Measurements from ENCODE around the gene TMEM232.
"Not testable (repeated sequence)": the region's sequence is repeated elsewhere in the genome, so short reads cannot be mapped to it uniquely, and the experiment has no call there.

The TMEM232 gene

DNA sequence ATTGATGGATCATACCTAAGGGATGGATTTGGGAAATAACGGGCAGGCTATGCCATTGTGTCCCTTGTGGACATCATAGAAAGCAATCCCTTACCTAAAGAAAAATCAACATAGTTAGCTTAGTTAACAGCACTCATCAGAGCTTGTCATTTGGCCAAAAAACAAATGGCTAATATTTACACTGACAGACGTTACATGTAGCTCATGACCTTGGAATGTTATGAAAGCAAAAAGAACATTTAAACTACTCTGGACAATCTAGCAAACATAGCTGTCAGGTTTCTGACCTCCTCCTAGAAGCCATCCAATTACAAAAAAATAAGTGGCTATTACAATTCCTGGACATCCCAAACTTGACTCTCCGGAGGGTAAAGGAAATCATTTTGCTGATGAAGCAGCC is 23.8 kb downstream of the TMEM232 start:
- H2AFZ ChIP-seq: no peak overlapping the region

DNA sequence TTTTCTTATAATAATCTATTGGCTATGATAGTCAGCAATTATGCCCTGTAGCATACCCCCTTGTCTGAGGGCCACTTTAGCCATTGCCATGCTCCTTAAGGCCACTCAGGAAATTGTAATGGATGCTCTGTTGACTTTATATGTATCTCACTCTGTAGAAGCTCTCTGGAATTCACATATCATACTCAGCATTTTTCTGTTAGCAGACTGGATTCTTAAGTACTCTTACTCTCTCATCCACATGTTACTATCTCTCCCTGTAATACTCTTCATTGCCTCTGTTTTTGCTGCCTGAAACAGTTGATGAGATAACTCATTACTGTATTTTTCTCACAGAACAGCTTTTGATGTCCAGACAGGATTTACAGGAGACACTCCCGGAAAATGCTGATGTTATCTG is 24.2 kb downstream of the TMEM232 start:
- no peak overlapping the region for H3K27ac ChIP-seq
- TF ChIP-seq, protein P1, sequence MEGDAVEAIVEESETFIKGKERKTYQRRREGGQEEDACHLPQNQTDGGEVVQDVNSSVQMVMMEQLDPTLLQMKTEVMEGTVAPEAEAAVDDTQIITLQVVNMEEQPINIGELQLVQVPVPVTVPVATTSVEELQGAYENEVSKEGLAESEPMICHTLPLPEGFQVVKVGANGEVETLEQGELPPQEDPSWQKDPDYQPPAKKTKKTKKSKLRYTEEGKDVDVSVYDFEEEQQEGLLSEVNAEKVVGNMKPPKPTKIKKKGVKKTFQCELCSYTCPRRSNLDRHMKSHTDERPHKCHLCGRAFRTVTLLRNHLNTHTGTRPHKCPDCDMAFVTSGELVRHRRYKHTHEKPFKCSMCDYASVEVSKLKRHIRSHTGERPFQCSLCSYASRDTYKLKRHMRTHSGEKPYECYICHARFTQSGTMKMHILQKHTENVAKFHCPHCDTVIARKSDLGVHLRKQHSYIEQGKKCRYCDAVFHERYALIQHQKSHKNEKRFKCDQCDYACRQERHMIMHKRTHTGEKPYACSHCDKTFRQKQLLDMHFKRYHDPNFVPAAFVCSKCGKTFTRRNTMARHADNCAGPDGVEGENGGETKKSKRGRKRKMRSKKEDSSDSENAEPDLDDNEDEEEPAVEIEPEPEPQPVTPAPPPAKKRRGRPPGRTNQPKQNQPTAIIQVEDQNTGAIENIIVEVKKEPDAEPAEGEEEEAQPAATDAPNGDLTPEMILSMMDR (IDR thresholded peaks at IDR 0.05): no peak
- no peak overlapping the region for H2AFZ ChIP-seq
- no peak overlapping the region for H3K9ac ChIP-seq
- no peak overlapping the region for H3K4me3 ChIP-seq (ENCODE audit: low read depth, low read length)
- H3K9me3 ChIP-seq (ENCODE audit: control insufficient read depth, low read length): no peaks in the 10 kb centered on the region
- no peaks in the 10 kb centered on the region for H3K79me2 ChIP-seq
- H3K36me3 ChIP-seq (ENCODE audit: control insufficient read depth, insufficient read depth, low read length): no peaks in the 10 kb centered on the region
- H3K27me3 ChIP-seq (ENCODE audit: control insufficient read depth, insufficient read depth, low read length): no peaks in the 10 kb centered on the region
- no peaks in the 10 kb centered on the region for H3K4me1 ChIP-seq
- no peak overlapping the region for H3K4me2 ChIP-seq (ENCODE audit: low read length)

More for the DNA sequence above, 23.8 kb downstream of the TMEM232 start:
- Histone ChIP-seq H3K27me3 (ENCODE audit: control insufficient read depth, insufficient read depth, low read length) (no peaks in the 10 kb centered on the region), H3K4me2 (ENCODE audit: low read length) (no peak overlapping the region), H3K36me3 (ENCODE audit: control insufficient read depth, insufficient read depth, low read length) (no peaks in the 10 kb centered on the region), H3K9ac (no peak overlapping the region), H3K4me3 (ENCODE audit: low read depth, low read length) (no peak overlapping the region), H3K27ac (no peak overlapping the region), H3K4me1 (no peaks in the 10 kb centered on the region), H3K9me3 (ENCODE audit: control insufficient read depth, low read length) (no peaks in the 10 kb centered on the region), H3K79me2 (no peaks in the 10 kb centered on the region)
- TF ChIP-seq, protein P1 (IDR thresholded peaks at IDR 0.05): no peak

DNA sequence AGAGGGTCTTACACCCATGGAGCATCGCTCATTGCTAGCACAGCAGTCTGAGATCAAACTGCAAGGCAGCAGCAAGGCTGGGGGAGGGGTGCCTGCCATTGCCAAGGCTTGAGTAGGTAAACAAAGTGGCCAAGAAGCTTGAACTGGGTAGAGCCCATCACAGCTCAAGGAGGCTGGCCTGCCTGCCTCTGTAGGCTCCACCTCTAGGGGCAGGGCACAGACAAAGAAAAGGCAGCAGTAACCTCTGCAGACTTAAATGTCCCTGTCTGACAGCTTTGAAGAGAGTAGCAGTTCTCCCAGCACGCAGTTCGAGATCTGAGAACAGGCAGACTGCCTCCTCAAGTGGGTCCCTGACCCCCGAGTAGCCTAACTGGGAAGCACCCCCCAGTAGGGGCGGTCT is 33.8 kb downstream of the TMEM232 start:
- H3K36me3 ChIP-seq (ENCODE audit: control insufficient read depth, insufficient read depth, low read length); H3K4me2 ChIP-seq (ENCODE audit: low read length); H3K27ac ChIP-seq; H3K79me2 ChIP-seq; H3K4me1 ChIP-seq; H2AFZ ChIP-seq; H3K9ac ChIP-seq; H3K27me3 ChIP-seq (ENCODE audit: control insufficient read depth, insufficient read depth, low read length); H3K4me3 ChIP-seq (ENCODE audit: low read depth, low read length); H3K9me3 ChIP-seq (ENCODE audit: control insufficient read depth, low read length): not testable (repeated sequence)

DNA sequence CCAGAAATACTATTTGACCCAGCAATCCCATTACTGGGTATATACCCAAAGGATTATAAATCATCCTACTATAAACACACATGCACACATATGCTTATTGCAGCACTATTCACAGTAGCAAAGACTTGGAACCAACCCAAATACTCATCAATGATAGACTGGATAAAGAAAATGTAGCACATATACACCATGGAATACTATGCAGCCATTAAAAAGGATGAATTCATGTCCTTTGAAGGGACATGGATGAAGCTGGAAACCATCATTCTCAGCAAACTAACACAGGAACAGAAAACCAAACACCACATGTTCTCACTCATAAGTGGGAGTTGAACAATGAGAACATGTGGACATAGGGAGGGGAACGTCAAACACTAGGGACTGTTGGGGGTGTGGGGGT is 35.9 kb downstream of the TMEM232 start:
- not testable (repeated sequence) for H3K36me3 ChIP-seq (ENCODE audit: control insufficient read depth, insufficient read depth, low read length); H3K27me3 ChIP-seq (ENCODE audit: control insufficient read depth, insufficient read depth, low read length); H3K9ac ChIP-seq; H3K4me2 ChIP-seq (ENCODE audit: low read length); H3K27ac ChIP-seq; H3K4me3 ChIP-seq (ENCODE audit: low read depth, low read length); H3K4me1 ChIP-seq; H3K9me3 ChIP-seq (ENCODE audit: control insufficient read depth, low read length); H3K79me2 ChIP-seq; H2AFZ ChIP-seq

DNA sequence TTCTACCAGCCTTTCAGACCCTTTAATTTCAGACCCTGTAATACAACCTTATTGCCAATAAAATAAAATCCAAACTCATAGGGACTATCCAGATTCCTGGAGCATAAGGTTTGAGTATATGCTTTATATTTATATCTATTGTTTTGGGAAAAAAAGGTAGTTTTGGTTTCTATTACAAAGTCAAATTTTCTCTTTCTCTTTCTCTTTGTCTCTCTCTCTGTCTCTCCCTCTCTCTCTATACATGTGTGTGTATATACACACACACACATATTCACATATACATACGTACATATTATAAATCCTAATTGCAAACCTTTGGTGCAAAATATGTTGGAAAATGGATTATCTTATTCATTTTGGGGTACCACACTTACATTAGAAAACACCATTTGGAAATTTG is 39.0 kb downstream of the TMEM232 start:
- no peaks in the 10 kb centered on the region for H3K36me3 ChIP-seq (ENCODE audit: control insufficient read depth, insufficient read depth, low read length)
- H3K9ac ChIP-seq: no peak overlapping the region
- H3K4me3 ChIP-seq (ENCODE audit: low read depth, low read length): no peak overlapping the region
- no peaks in the 10 kb centered on the region for H3K27me3 ChIP-seq (ENCODE audit: control insufficient read depth, insufficient read depth, low read length)
- no peak overlapping the region for H3K27ac ChIP-seq
- H3K9me3 ChIP-seq (ENCODE audit: control insufficient read depth, low read length): no peaks in the 10 kb centered on the region
- no peak overlapping the region for H3K4me2 ChIP-seq (ENCODE audit: low read length)
- TF ChIP-seq, protein P1 (IDR thresholded peaks at IDR 0.05): no peak
- H2AFZ ChIP-seq: no peak overlapping the region
- no peaks in the 10 kb centered on the region for H3K4me1 ChIP-seq
- no peaks in the 10 kb centered on the region for H3K79me2 ChIP-seq

DNA sequence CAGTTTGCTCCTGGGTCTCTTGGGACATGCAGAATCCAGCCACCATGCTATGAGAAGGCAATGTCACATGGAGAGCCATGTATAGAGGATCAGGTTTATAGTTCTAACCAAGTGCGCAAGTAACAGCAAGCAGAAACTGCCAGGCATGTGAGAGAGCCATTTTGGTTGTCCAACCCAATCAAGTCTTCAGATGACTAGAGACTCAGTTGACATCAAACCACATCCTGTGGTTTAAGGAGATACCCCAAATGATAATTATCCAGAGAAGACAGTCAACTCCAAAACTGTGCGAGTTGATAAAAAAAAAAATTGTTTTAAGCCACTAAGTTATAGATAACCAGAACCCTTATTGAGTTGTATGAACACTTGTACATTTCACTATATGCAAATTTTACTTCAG is 40.2 kb downstream of the TMEM232 start:
- H3K27me3 ChIP-seq (ENCODE audit: control insufficient read depth, insufficient read depth, low read length): no peaks in the 10 kb centered on the region
- H2AFZ ChIP-seq: no peak overlapping the region
- no peak overlapping the region for H3K4me2 ChIP-seq (ENCODE audit: low read length)
- H3K9me3 ChIP-seq (ENCODE audit: control insufficient read depth, low read length): no peaks in the 10 kb centered on the region
- H3K36me3 ChIP-seq (ENCODE audit: control insufficient read depth, insufficient read depth, low read length): no peaks in the 10 kb centered on the region
- no peaks in the 10 kb centered on the region for H3K4me1 ChIP-seq
- no peak overlapping the region for H3K27ac ChIP-seq
- TF ChIP-seq, protein P1 (IDR thresholded peaks at IDR 0.05): no peak
- no peaks in the 10 kb centered on the region for H3K79me2 ChIP-seq
- H3K9ac ChIP-seq: no peak overlapping the region
- H3K4me3 ChIP-seq (ENCODE audit: low read depth, low read length): no peak overlapping the region
